Peyer's patch (tissue), 4 donors: Measurements from ENCODE around the gene SPI1.

Source experiments
- CTCF ChIP-seq, 6 experiments: fragments of 450-650 bp in 4 of 6; fragments of 200-600 bp in 2 of 6; sonication (generic) in 1 of 6; IDR thresholded peaks; one replicate each; pipeline ENCODE4 v1.5.1; 2017 to 2019; ENCODE audit warnings: antibody characterized with exemption in 6 of 6, mild to moderate bottlenecking in 3 of 6, moderate library complexity in 1 of 6
- POLR2A ChIP-seq, 2 donors: fragments of 450-650 bp; IDR thresholded peaks; one replicate each; pipeline ENCODE4 v1.5.1; 2017; ENCODE audit warnings: antibody characterized with exemption in 2 of 2, mild to moderate bottlenecking in 2 of 2, moderate library complexity in 2 of 2

- no peak for TF ChIP-seq POLR2A (IDR thresholded peaks at IDR 0.05)
- TF ChIP-seq CTCF (IDR thresholded peaks at IDR 0.05) = no peak
Observed at GRCh38 chr11:47359162-47359561, 19.2 kb downstream of the SPI1 start.
